HS-27A (cell line): ENCODE data around the gene MCU.
"Not testable (repeated sequence)": the region's sequence is repeated elsewhere in the genome, so short reads cannot be mapped to it uniquely, and the experiment has no call there.

Experiments
- DNase-seq: peaks from one replicate; pipeline ENCODE4 v3.0.0-alpha.2; 2012; ENCODE audit warnings: low read depth, missing footprints

Gene MCU, protein sequence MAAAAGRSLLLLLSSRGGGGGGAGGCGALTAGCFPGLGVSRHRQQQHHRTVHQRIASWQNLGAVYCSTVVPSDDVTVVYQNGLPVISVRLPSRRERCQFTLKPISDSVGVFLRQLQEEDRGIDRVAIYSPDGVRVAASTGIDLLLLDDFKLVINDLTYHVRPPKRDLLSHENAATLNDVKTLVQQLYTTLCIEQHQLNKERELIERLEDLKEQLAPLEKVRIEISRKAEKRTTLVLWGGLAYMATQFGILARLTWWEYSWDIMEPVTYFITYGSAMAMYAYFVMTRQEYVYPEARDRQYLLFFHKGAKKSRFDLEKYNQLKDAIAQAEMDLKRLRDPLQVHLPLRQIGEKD

DNA sequence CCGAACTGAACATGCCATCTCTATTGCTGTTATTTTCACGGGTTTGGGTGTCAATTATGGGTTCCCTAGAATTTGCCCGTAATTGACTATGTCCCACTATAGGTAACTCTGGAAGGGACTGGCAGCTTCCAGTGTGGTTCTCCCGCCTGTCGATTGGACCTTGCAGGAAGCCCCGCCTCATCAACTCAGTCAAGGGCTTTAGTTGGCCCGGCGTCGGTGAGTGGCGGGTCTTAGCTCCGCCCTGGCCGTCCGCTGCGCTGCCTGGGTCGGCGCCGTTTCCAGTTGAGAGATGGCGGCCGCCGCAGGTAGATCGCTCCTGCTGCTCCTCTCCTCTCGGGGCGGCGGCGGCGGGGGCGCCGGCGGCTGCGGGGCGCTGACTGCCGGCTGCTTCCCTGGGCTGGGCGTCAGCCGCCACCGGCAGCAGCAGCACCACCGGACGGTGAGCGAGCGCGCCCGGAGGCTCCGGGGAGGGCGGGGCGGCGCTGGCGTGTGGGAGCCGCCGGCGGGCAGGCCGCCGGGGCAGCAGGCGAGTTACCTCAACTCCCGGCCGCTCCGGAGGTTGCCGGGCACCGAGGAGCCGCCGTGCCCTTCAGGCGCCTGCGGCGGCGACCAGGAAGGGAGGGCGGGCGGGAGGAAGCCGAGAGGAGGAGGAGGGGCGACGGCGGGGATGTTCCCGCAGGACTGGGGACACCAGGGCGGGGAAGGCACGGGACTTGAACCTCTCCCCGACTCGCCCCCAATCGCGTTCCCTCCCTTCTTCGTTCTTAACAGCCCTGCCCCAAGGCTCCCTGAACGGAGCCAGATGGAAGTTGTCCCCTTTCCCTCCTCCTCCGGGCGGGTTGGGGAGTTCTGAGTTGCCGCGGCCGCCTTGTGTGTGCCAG is at the start of gene MCU:
TSS of gene MCU (plus strand) at position 281 of the 881 bp plus-strand sequence. CDS start at position 290, 9 bp downstream.
- peak; percentile 60 for DNase-seq

DNA sequence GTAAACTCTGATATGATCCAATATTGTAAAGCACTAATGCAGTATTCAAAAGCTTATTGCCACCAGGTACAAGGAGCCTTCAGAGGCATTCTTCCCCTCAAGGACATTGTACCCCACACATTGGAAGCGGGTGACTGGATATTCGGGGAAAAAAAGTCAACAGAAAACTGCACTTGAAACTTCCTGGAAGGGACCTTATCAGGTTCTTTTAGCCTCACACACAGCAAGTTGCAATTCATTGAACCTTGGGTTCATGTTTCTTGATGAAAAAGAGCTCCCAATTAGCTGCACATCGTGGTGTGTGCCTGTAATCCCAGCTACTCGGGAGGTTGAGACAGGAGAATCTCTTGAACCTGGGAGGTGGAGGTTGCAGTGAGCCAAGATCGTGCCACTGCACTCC is 49.6 kb upstream of the MCU start:
- no peak for DNase-seq

DNA sequence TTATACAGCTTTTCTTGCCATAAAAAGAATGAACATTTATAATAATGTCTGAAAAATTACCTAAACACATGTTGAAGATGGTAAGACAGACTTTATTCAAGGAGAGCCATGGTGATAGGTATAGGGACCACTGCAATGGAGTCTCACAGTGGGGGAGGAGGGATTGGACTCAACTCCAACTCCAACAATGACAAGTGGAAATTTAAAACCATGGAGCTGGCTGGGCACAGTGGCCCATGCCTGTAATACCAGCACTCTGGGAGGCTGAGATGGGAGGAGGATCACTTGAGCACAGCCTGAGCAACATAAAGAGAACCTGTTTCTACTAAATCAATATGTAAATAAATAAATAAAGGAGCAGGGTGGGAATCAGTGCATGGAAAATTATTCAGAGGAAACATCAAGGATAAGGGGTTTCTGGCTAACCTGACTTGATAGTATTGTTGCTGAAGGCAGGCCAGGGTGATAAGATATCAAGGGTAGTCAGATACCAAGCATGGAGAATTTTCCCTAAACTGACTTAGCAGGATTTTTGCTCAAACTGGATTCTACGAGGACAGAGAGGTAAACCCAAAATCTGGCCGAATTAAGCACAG is 46.6 kb upstream of the MCU start:
- no peak for DNase-seq

DNA sequence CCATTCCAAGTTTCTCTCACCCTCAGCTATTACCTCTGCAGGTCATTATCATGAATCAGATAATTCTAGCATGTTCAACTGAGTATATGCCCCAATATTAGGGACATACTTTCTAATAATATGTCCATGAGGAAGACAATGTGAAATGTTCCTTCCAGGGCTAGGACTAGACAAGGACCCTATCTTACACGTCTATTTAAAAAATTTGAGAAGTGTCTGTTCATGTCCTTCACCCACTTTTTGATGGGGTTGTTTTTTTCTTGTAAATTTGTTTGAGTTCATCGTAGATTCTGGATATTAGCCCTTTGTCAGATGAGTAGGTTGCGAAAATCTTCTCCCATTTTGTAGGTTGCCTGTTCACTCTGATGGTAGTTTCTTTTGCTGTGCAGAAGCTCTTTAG is 45.0 kb upstream of the MCU start:
- not testable (repeated sequence) for DNase-seq

DNA sequence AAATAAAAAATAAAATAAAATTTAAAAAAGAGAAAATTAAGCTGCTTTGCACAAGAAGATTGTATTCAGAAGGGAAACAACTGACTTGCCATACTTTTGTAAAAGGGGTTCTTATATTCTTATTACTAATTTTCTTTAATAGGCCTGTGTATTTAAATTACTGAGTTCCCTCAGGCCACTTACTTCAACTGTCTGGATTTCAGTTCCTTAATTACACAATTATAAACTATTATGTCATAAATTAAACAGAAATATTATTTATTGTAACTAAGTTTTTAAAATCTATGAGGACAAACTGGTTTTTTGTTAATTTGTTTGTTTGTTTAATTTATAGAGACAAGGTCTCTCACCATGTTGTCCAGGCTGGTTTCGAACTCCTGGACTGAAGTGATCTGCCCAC is 43.6 kb upstream of the MCU start:
- no peak for DNase-seq

DNA sequence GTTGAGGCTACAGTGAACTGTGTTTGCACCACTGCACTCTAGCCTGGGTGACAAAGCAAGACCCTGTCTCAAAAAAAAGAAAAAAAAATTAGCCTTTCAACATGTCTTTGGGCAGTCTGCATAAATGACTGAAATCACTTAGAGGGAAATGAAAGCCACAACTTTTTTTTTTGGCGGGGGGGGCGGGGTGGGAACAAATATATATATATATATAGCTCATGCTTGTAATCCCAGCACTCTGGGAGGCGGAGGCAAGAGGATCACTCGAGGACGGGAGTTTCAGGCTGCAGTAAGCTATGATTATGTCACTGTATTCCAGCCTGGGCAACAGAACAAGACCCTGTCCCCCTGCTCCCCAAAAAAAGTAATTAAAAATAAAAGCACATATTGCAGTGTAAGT is 42.7 kb upstream of the MCU start:
- DNase-seq: no peak

DNA sequence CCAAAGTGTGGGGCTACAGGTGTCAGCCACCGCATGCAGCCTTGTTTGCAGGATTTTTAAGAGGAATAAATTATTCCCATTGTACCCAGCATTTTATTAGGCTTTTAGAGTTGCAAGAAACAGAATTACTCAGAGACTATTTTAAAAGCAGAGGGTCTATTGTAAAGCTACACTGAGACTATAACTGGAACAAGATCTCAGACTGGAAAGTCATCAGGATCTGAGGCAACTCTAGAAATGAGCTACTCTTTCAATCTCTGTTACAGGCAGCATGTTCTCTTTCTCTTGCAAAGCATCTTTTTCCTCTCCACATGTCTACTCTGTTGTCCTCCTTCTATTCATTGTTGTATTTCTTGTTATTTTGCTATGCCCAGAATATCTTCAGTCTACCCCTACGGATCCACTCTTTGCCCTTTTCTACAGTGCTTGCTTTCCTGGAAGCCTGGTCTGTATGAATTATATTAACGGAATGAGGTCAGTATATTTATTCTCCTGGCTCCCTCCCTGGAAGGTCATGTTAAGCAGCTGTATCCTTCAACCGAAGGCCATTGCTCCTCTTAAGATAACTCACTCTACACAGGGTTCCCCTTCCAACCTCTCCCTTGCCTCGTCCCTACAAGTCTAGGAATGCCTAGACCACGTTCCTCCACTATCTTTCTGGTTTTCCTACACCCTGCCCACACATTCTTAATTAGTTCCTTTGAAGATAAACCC is 38.4 kb upstream of the MCU start:
- no peak for DNase-seq

DNA sequence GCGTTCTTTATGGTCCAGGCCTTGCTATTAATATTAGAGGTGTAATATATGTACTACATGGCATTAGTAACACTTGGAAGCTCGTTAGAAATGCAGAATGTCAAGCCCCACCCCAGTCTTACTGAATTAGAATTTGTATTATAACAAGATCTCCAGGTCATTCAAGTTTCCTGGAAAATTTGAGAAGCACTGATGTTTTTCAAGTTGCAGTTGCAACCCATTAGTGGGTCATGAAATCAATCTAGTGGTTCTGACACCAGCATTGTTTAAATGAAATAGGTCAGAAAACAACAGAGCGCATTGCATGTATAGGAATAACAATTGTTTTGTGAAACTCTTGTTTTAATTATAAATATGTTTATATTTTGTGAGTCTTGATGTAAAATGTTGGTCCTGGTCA is 37.2 kb upstream of the MCU start:
- DNase-seq: no peak

DNA sequence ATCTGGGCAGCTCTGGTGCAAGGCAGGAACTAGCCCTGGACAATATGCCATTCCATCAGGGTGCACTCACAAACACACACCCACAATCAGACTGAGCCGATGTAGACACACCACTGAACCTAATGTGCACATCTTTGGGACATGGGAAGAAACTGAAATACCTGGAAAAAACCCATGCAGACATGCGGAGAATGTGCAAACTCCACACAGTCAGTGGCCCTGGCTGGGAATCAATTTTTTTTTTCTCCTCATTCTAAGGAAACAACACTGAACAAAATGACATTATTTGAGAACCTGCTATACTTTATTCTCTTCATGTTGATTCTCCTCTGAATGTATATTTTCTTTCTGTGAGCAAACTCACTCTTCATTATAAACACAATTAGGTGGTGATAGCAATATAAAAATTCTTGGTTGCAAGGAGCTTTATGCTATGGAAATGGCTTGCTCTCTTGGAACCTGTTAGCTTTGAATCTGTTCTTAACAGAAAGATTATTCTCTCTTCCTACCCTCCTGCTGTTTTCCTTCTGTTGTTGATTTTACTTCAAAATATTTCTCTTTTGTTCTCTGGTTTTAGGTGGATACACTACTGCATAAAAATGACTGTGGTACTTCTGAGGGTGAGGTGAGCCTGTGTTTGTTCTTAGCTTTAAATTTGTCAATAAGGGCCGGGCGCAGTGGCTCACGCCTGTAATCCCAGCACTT is 33.1 kb upstream of the MCU start:
- no peak for DNase-seq

DNA sequence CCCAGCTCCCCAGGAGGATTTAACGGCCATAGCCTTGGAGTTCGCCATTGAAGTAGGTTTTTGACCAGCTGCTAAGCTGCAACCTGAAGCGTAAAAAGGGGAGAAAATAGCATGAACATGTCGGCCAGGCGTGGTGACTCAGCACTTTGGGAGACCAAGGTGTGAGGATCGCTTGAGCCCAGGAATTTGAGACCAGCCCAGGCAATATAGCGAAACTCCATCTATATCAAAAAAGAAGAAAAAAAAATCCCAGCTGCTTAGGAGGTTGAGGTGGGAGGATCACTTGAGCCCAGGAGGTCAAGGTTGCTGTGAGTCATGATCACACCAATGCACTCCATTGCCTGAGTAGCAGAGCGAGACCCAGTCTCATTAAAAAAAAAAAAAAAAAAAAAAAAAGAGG is 32.2 kb upstream of the MCU start:
- no peak for DNase-seq

DNA sequence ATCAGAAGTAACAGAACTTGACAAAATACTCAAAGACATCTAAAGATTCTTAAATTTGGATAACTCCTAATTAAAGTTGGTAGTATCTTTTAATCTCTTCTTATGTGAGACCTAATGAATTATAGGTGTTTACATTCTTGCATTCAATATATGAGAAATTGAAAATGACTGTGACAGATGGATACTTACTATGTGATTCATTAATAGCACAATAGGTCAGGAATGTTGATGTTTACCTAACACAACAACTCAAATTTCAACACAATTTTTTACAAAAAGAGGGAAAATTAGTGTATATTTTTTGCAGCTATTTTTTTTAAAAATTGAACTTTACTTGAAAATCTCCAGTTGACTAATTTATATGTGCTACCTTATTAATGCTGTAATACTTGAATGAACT is 31.7 kb upstream of the MCU start:
- DNase-seq: no peak

DNA sequence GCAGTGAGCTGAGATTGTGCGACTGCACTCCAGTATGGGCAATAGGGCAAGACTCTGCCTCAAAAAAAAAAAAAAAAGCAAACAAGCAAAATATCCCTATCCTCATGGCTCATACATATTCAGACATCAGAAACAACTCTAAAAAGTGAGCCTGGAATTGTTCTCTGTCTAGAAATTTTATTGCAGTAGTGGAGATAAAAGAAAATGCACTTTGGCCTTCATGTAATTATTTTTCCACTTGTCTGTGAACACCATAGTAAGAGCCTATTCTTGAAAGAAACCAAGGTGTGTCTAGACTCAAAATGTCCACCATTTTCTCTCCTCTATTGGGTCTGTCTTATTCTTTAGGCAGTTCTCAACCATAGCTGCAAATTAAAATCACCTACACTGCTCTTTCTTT is 30.5 kb upstream of the MCU start:
- DNase-seq: no peak

DNA sequence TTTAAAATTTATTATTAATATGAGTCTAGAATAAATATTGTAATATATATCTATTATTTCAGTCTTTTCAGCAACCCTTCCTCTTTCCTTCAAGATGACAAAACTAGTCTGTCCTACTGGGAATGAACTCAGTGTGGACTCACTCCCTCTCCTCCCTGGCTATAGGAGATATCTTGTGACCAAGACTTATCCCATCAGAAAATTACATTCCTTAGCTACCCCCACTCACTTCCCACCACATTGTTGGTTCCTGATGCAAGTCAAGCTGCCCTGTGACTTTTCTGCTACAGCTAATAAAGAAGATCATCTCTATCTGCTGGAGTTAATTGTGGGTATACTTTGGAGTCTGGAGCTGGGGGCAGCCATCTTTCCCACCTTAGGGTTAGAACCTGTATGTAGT is 28.0 kb upstream of the MCU start:
- no peak for DNase-seq

DNA sequence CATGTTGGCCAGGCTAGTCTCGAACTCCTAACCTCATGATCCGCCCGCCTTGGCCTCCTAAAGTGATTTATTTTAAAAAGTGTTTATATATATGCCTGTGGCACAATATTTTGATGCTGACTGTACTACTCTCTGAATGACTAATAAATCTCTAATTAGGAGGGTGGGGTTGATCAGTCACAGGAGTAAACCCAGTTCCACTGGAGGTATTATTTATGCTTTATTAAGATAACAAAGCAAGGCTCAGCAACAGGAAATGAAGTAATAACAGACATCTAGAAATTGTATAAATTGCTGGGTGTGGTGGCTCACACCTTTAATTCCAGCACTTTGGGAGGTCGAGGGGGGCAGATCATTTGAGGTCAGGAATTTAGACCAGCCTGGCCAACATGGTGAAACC is 26.0 kb upstream of the MCU start:
- no peak for DNase-seq

DNA sequence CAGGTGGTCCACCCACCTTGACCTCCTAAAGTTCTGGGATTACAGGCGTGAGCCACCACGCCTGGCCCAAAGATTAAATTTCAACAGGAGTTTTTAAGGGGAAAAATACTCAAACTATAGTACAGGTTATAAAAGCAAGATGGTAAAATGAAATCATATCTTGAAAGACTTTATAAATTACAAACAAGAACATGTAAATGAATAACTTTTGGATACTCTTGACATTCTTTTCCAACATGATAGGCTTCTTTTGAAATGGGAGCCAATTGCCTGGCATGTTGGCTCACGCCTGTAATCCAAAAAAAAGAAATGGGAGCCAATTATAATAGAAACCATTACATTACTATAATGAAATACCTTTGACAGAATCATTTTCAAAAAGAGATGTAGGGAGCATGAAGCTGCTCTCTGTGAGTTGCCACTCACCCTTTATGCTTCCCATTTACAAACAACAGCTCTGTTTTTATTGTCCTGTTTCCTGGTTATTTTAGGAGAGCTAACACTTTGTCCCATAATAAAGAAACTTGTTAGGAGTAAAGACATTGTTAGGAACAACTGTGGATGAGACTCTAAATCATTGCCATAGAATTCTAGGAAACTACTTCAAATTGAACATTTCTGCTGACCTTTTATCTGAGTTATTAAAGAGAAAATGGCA is 24.6 kb upstream of the MCU start:
- DNase-seq: no peak

DNA sequence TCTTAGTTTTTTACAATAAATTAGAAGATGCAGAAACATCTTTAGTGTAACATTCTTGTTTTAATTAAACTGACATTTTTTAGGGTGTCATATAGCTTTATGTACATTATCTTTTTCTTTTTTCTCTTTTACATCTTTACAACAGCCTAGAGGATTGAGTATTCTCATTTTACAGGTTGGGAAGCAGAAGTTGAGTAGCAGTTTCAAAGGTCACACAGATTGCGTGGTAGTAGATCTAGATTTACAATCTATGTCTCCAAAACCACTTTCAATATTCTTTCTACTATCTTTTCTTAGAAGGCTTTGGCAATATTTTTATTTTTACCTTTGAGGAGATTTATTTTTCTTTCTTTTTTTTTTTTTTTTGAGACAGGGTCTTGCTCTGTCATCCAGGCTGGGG is 18.7 kb upstream of the MCU start:
- DNase-seq: no peak

DNA sequence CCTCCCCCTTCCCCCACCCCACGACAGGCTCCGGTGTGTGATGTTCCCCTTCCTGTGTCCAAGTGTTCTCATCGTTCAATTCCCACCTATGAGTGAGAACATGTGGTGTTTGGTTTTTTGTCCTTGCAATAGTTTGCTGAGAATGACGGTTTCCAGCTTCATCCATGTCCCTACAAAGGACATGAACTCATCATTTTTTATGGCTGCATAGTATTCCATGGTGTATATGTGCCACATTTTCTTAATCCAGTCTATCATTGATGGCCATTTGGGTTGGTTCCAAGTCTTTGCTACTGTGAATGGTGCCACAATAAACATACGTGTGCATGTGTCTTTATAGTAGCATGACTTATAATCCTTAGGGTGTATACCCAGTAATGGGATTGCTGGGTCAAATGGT is 17.8 kb upstream of the MCU start:
- not testable (repeated sequence) for DNase-seq

DNA sequence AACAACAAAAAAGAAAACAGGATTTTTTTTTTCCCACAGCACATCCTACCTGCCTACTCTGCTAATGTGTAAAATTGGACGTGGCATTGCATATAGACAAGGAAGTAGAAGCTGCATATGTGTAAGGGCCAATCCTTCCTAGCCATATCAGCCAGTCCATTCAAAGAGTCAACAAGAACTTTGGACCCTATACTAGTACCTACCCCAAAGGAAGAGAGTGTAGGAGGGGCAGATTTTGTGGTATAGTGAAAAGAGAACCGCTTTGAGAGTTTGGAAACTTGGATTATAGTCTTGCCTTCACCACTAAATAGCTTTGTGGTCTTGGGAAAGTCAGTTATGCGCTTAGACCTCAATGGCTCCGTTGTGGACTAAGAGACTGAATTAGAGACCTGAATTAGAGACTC is 12.1 kb upstream of the MCU start:
- DNase-seq: no peak

DNA sequence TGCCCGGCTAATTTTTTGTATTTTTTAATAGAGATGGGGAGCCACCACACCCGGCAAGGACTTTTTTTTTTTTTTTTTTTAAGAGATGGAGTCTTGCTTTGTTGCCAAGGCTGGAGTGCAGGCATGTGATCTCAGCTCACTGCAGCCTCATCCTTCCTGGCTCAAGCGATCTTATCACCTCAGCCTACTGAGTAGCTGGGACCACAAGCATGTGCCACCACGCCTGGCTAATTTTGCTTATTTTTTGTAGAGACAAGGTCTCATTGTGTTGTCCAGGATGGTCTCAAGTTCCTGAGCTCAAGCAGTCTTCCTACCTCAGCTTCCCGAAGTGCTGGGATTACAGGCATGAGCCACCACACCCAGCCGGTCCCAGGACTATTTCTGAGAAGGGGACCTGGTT is 9.3 kb upstream of the MCU start:
- no peak for DNase-seq

DNA sequence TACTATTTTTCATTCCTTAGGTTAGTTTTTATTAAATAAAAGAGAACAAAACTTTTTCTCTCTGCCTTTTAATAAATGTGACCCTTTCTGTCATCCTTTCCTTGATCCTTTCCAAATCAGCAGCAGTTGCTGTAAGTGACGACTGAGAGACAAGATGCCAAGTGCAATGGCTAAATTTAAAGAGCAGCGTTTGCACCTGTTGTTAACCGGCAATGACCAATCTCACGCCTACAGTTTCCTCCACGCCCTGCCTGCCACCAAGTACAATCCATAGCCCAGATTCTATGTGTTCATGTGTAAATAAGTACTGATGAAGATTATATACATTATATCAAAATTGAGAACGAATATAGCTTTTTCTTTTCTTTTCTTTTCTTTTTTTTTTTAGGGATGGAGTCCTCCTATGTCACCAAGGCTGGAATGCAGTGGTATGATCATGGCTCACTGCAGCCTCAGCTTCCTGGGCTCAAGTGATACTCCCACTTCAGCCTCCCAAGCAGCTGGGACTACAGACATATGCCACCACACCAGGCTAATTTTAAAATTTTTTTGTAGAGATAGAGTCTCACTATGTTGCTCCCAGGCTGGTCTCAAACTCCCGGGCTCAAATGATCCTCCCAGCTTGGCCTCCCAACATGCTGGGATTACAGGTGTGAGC is 6.5 kb upstream of the MCU start:
- DNase-seq: no peak

DNA sequence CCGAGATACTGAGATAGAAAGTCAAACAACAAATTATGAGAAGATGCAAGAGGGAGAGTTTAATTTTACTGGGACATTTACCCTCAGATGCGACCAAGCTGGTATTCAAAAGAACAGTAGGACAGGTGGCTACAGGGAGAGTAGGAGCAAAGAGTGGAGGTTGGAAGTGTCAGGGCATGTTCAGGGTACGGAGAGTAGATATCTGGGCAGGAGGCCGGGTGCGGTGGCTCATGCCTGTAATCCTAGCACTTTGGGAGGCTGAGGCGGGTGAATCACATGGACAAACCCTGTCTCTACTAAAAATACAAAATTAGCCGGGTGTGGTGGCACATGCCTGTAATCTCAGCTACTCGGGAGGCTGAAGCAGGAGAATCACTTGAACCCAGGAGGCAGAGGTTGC is 5.5 kb upstream of the MCU start:
- DNase-seq: not testable (repeated sequence)
